Stimulated activated CD4-positive, alpha-beta T cell treated with anti-CD3 and anti-CD28 coated beads, Interleukin-1b, Interleukin-23, amount 100 ng/mL, for 4 hours (primary cell): ENCODE results near the gene DNM1L.

Experiments used
- DNase-seq, 2 donors: peaks; one replicate each; pipeline ENCODE4 v3.0.0-alpha.2; 2020; ENCODE audit warnings: low read depth in 2 of 2

The DNM1L gene

GRCh38 chr12:32756476-32757066 is 77.5 kb downstream of the DNM1L start:
- no peak for DNase-seq

- DNase-seq = no peak
These were observed 78.1 kb downstream of the DNM1L start for GRCh38 chr12:32757157-32757556.

- no peak for DNase-seq
These were observed 82.6 kb downstream of the DNM1L start for GRCh38 chr12:32761716-32762115.

DNA sequence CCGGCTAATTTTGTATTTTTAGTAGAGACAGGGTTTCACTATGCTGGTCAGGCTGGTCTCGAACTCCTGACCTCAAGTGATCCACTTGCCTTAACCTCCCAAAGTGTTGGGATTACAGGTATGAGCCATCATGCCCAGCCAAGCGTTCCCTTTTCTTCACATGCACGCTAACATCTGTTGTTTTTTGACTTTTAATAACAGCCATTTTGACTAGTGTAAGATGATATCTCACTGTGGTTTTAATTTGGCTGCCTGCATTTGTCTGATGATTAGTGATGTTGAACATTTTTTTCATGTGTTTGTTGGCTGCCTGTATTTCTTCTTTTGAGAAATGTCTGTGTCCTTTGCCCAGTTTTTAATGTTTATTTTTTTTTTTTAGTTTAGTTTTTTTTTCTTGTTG is 86.8 kb downstream of the DNM1L start:
- no peak for DNase-seq

- no peak for DNase-seq
These were observed 89.4 kb downstream of the DNM1L start for GRCh38 chr12:32768518-32768917.

GRCh38 chr12:32770141-32770540 is 91.0 kb downstream of the DNM1L start:
- DNase-seq = no peak

GRCh38 chr12:32773691-32774090 is 94.6 kb downstream of the DNM1L start:
- DNase-seq = no peak

DNA sequence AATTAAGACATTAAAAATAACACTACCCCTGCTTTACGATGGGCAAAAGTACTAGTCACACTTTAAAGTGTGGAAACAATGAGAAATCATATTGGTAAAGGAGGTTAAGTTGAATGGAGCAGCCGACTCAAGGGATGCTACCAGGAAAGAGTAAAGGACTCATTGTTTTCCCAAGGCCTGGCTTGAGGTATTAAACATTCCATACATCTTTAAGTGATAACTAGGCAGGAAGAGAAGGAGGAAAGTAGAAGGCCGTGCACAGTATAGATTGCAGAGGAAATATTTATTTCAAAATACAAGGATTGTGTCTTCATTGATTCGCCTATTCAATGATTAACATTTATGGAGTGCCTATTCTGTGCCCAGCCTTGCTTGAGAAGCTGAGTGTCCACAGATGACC is 97.2 kb downstream of the DNM1L start:
- DNase-seq = no peak

- no peak for DNase-seq
These were observed 98.1 kb downstream of the DNM1L start for GRCh38 chr12:32777159-32777558.

DNA sequence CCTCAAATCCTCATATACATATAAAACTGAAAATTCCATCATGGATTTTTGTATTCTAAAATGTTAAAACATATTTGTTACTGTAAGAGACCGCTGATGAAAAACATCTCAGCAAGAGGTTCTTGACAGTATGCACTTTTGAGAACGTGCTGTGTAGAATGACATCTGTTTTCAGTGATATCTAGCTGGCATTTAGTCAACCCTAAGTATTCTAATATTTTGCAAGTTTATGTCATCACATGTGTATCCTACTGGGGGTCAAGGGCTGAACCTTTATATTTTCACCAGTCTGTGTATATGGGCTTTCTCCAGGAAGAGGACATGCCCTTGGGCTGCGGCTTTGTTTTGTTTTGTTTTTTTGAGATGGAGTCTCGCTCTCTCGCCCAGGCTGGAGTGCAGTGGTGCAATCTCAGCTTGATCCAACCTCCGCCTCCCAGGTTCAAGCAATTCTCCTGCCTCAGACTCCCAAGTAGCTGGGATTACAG is 98.6 kb downstream of the DNM1L start:
- DNase-seq = no peak

DNA sequence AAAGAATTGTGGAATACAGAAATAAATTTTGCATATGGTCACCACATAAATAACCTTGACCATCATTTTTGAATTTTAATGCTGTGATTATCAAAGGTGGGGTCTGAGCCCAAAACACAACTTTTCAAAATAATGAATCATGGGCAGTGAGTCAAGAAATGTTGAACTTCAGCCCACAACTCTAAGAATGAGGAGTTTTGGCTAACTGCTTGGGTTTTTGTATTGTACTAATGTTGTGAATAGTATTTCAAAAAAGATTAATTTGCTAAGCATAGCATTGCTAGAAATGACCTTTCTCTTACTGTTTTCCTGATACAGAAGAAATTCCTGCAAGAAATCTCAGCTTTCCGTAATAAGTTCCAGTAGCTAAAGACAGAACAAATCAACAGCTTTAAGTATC is 101.0 kb downstream of the DNM1L start:
- no peak for DNase-seq

GRCh38 chr12:32783029-32783428 is 103.9 kb downstream of the DNM1L start:
- DNase-seq = no peak

DNA sequence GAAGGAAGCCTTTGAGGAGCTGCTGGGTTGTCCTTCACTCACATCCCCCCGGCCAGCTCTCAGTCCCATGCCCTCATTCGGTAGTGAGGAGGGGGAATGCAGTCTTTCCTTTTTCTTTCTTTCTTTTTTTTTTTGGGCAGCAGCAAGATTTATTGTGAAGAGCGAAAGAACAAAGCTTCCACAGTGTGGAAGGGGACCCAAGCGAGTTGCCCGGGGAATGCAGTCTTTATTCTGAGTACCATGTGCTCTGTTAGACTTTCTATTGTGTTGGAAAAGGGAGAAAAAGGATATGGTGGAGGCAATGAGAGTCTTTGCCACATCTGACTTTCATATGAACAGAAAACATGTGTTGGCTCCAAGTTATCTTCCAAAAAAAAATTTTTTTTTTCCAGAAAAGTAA is 106.5 kb downstream of the DNM1L start:
- no peak for DNase-seq

DNA sequence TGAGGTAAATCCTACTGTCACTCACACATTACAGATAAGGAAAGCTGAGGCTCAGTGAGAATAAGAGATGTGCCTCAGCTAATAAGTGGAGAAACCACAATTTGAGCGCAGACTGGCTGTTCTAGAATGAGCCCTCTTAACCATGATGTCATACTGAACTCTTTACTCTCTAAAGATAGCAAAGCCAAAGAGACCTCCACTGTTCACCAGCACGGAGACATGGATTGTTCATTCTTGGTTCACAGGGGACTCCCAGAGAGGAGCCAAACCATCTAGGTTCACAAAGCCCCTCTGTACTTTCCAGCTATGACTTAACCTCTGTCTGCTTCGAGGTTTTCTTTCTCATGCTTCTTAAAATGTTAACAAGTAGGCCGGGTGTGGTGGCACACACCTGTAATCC is 109.3 kb downstream of the DNM1L start:
- no peak for DNase-seq

DNA sequence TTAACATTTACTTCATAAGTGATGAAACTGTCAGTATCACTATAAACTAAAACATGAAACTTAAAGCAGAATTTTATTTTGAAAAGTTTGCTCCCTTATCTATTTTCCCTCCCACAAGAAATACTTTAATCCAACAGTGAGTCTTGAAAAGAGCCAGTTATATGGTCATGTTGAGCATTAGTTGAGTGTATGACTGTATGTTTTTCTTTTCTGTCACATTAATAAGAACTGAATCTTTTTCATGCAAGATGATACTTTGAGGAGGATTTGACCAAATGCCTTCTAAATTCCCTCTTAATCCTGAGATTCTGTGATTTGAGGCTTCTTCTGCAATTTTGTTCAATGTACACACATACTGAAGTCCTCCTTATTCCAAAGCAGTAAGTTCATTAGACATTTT is 110.3 kb downstream of the DNM1L start:
- no peak for DNase-seq

- DNase-seq = no peak
These were observed 110.8 kb downstream of the DNM1L start for GRCh38 chr12:32789916-32790315.

DNA sequence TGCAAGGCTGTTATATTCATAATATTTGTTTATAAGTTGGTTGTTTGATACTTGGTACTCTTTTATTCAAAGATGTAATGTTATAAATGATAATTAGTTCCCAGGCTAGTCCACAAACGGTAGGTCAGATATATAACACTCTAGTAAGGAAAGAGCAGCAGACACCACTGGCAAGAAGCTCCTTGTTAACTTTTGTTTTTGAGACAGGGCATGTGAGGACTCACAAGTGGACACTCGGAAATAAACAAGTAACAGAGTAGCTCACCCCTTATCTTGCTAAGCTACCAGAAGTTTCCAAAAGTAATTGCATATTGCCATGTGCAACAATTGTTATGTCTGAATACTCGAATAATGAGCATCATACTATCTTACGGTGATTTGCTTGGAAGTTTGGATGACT is 115.2 kb downstream of the DNM1L start:
- DNase-seq = no peak
